GM12892 (cell line): ENCODE data around the gene TMEM121.

Experiments used
- POLR2A ChIP-seq: IDR thresholded peaks from 2 replicates; pipeline ENCODE4 v1.6.1; 2011; ENCODE audit warnings: low read depth, low read length, control low read depth
- POLR2AphosphoS5 ChIP-seq: IDR thresholded peaks from 2 replicates; pipeline ENCODE4 v1.6.1; 2011; ENCODE audit warnings: low read depth, low read length, control low read depth

- no peak for TF ChIP-seq POLR2A
- no peak for TF ChIP-seq POLR2AphosphoS5
These were observed 11.4 kb downstream of the TMEM121 start for GRCh38 chr14:105537580-105538474.
